HG03159 (cell line): ENCODE results near the gene CRTC3.
"Not testable (repeated sequence)": the region's sequence is repeated elsewhere in the genome, so short reads cannot be mapped to it uniquely, and the experiment has no call there.

ENCODE experiments used
- ATAC-seq: cut with Tn5 transposase; IDR thresholded peaks from one replicate; pipeline ENCODE4 v1.9.1; 2021; ENCODE audit warnings: mild to moderate bottlenecking, moderate library complexity; ENCODE audit not compliant: unreplicated experiment

CRTC3 gene

DNA sequence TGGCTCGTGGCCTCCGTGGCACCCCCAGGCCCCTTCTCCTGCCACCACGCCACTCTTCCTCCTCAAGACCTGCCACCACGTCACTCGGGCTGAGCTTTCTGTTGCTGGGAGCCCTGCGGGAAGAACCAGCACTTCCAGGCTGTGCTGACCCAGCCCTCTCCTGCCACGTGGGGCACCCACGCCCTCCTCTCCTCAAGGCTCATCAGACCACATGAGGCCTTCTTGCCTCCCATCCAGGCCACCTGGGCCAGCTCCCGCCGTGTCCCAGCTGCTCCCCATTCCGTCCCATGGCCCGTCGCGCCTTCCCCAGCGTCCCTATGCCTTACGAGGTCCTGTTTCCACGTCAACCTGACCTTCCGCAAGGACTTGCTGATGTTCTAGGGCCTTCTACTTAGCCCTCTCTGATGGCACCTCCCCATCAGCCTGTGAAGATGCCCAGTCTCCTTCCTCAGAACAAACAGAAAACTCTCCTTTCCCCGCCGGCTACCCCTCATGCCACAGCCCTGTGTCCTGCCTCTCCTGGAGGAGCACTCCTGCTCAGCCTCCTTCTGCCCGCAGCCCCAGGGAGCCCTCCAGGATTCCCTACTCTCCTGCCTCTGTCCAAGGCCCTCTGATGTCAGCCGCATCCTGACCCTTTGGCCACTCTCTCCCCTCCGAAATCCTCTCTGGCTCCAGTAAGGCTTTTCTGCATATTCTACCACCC lies 116.3 kb downstream of the CRTC3 start:
- no peak for ATAC-seq

DNA sequence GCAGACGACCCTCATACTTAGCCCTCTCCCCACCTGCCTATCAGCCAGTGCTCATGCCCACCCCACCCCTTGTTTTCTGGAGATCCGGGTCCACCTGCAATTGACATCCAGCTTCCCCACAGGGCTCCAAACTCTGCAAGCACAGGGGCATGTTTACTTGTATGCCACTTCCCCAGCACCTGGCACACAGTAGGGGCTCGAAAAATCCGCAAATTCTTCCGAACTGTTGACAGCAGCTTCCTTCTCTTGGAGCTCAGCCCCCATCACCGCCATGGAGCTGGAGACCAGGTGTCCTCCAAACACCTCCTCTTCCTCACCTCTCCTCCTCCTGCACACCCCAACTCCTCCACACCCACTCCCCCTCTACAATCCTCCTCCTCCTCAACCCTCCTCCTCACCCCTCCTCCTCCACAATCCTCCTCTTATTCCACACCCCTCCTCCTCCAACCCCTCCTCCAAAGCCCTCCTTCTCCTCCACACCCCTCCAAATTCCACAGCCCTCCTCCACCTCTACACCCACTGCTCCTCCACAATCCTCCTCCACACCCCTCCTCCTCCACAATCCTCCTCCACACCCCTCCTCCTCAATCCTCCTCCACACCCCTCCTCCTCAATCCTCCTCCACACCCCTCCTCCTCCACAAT lies 117.1 kb downstream of the CRTC3 start:
- ATAC-seq, result no peak

DNA sequence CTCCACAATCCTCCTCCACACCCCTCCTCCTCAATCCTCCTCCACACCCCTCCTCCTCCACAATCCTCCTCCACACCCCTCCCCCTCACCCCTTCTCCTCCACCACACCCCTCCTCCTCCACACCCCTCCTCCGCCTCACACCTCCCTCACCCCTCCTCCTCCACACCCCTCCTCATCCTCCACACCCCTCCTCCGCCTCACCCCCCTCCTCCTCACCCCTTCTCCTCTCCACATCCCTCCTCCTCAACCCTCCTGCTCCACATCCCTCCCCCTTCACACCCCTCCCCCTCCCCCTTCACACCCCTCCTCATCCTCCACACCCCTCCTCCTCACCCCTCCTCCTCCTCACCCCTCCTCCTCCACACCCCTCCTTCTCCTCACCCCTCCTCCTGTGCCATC lies 117.6 kb downstream of the CRTC3 start:
- ATAC-seq, result no peak

DNA sequence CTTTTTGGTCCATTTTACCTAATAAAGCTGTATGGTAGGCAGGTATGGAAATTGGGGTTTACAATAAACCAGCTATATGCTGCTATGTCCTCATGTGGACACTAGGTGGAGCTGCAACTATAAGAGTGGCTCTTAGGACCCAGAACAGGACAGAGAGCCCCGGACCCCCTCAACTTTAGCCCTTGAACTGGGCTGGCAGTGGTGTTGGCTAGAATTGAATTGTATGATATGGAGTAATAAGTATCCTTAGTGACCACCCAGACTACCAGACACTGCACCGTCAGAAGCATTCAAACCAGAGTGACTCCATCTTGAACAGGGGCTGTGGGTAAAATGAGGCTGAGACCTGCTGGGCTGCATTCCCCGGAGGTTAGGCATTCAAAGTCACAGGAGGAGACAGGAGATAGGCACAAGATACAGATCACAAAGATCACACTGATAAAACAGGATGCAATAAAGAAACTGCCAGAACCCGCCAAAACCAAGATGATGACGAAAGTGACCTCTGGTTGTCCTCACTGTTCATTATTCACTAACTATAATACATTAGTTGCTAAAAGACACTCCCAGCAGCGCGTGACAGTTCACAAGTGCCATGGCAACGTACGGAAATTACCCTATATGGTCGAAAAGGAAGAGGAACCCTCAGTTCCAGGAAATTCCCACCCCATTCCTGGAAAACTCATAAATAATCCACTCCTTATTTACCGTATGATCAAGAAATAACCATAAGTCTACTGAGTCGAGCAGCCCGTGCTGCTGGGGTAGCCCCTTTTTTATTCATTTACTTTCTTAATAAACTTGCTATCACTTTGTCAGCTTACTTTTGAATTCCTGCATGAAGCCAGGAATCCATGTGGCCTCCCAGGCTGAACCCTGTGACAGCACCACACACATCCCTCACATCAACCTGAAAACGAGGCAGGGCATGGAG lies 118.7 kb downstream of the CRTC3 start:
- ATAC-seq, result peak; percentile 53

DNA sequence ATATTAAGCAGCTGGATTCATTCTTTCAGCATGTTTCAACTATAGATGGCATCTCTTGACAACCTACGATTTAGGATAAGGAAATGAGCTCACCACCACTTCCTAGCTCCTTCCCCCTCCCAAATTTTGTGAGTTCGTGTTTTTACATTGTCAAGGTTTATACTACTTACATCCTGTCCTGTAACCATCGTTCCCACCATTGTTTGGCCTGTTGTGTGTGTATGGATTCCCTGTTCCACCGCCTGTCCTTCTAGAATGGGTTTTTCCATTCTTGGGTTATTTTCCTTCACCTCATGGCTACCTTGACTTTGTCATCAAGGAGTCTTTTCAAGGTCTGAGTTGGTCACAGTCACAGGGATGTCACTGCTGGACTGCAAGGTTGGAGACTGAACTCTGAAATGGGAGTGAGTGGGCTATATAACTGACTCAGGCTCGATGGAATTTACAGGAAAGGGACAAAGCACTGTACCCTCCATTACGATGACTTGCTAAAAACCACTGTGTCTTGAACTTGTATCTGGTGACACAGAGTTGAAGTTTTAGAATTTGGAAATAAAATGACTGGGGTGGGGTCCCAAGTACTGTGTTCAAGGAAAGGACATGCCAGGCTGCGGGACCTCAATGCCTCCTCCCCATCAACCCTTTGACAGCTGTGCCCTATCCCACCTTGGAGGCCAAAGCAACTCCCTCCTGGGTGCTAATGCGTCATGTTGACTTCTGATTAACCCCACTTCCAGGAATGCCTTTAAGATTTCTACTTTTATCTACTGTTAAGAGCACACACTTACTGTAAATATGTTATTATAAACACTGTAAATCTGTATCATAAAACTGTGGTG lies 120.6 kb downstream of the CRTC3 start:
- ATAC-seq, result no peak

DNA sequence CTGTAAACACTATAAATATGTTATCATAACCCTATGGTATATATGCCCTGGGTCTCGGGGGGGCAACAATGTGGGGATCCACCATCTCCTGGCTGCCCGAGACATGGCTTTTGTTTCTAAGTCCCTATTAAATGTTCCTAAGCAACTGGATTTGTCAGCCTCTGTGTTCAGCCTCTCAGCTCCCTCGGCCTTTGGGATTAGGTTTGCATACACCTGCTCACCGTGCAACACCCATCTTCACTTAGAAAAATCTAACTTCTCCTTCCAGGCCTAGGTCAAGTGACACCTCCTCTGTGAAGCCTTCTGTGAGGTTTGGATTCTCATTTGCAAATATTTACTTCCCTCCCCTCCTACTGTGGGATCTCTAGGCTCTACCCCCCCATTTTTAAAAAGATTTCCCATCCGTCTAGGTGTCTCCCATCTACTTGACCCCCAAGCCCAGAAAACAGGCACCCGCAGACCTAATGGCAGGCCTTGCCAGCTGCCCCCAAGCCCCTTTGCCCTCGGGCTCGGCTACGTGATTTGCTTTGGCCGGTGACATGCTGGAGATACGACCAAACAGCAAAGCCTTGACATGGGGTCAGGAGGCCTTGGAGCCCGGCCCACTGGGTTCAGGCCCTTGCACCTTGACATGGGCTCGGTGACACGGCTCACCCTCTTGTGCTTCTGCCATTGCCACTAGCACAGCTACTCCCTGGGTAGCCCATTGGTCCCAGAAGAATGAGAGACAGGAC lies 121.4 kb downstream of the CRTC3 start:
- no peak for ATAC-seq

DNA sequence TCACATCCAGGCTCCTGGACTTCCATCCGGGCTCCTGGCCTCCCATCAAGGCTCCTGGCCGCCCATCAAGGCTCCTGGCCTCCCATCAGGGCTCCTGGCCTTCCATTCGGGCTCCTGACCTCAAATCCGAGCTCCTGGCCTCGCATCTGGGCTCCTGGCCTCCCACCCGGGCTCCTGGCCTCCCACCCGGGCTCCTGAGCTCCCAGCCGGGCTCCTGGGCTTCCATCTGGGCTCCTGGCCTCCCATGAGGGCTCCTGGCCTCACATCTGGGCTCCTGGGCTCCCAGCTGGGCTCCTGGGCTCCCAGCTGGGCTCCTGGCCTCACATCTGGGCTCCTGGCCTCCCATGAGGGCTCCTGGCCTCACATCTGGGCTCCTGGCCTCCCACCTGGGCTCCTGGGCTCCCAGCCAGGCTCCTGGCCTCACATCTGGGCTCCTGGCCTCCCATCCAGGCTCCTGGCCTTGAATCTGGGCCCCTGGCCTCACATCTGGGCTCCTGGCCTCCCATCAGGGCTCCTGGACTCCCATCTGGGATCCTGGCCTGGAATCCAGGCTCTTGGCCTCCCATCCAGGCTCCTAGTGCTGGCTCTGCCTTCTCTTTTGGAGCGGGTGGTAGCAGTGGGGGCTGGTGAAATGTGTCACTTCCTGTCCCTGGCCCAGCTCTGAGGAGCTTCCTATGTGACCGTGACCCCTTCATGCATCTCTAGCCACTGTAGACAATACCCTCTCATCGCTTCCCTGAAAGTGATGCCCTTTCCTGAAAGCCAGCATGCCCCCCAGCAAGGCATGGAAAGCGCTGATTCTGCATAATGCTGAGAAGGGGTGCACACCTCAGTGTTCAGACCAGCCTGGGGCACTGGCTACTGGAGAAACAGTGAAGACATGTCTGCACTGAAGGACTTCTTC lies 124.8 kb downstream of the CRTC3 start:
- no peak for ATAC-seq

DNA sequence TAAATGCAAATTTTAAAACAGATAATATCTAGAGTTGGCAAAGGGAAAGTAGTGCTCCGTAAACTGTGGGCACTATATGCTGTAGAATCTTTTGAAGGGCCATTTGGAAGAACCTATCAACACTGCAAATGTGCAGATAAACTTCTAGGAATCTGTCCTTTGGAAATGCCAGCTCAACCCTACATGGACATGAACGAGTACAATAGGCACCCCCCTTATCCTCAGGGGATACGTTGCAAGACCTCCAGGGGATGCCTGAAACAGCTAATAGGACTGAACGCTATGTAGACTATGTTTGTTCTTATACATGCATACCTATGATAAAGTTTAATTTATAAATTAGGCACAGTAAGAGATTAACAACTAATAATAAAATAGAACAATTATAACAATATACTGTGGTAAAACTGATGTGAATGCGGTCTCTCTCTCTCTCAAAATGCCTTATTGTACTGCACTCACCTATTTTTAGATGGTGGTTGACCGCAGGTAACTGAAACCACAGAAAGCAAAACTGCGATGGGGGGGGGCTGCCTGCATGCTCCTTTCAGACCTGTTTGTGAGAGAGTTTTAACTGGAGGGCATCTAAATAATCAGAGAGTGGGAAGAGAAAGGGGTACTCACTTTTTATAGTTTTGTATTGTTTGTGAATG lies 127.9 kb downstream of the CRTC3 start:
- ATAC-seq, result peak; percentile 28

DNA sequence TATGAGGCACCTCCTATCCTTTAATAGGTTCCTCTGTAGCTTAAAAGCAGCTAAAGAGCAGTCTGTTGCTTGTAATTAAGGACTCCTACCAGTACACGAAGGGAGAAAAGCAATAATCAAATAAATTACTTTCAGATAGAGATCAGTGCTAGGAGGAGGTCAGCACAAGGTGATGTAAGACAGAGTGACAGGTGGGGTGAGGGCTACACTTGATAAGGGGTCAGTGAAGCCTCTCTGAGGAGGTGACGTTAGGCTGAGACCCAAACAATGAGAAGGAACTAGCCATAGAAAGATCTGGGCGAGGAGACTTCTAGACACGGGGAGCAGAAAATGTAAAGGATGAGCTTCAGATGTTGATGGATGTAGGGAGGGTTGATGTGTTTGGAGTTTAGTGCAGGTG lies 129.8 kb downstream of the CRTC3 start:
- no peak for ATAC-seq

DNA sequence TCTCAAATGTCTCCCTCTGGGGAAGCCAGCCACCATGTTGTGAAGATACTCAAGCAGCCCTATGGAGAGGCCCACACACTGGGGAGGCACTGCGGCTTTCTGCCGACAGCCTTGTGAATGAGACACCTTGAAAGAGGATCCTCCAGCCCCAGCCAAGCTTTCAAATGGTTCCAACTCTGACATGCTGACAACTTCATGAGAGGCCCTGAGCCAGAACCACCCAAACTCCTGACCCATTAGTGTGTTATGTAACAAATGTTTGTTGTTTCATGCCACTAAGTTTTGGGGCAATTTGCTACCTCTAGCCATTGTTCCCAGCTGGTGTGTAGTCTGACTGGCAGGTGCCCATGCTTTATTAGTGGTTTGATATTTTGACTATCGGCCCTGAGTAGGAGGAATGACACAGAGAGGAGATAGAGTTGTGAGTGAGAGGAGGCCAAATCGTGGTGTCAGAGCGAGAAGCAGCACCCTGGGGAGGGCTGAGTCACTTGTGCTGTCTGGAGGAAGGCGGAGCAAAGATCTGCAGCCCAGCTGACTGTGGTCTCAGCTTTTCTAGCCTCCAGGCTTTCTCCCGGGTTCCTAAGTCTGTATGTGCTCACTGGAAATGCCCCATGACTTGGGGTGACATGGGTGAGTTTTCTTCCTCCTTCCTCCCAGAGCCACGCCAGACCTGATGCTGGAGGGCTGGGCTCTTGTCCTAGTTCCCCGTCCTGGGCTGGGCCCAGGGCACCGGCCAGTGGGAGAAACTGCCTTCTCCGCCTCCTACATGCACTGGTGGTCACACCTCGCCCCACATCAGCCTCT lies 130.7 kb downstream of the CRTC3 start:
- peak; percentile 60 for ATAC-seq

DNA sequence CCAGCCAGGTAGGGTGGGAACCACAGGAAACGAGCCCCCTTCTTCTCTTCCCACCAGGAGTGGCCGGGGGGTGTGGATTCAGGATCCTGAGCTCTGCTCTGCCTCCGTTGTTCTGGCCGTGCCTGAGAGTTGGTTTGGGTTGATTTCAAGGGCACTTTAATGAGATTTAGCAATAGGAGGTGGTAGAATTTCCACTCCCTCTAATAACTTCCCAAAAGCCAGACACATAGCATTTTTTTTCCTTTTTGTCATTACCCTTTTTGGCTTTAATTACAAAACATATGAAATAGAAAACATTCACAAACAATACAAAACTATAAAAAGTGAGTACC lies 131.2 kb downstream of the CRTC3 start:
- not testable (repeated sequence) for ATAC-seq

DNA sequence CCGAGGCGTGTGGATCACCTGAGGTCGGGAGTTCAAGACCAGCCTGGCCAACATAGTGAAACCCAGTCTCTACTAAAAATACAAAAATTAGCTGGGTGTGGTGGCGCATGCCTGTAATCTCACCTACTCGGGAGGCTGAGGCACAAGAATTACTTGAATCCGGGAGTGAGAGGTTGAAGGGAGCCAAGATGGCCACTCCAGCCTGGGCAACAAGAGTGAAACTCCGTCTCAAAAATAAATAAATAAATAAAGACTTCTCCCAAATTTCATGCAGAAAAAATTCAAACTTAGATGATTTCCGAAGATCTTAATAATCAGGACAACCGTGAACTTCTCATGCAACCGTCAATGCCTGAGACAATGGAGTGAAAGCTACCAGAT lies 134.3 kb downstream of the CRTC3 start:
- ATAC-seq, result not testable (repeated sequence)

DNA sequence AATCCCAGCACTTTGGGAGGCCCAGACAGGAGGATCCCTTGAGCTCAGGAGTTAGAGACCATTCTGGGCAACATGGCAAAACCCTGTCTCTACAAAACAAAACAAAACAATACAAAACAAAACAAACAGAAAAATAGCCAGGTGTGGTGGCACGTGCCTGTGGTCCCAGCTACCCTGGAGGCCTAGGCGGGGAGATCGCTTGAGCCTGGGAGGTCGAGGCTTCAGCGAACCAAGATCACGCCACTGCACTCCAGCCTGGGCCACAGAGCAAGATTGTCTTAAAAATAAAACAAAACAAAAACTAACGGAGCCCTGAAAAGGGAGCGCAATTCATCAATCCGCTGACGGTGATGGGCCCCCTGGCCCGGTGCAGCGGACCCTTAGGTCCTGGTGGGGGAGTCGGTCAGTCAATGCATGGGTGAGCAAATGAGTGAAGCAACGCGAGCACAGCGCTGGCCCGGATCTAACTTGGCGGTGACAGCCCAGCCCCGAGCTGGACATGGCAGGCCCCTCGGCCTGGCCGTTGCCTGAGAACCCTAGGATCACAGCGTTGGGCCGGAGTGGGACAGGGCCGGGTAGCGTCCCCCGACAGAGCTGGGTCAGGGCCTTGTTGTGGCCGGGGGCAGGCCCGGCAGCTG lies 135.0 kb downstream of the CRTC3 start:
- peak; percentile 1 for ATAC-seq

DNA sequence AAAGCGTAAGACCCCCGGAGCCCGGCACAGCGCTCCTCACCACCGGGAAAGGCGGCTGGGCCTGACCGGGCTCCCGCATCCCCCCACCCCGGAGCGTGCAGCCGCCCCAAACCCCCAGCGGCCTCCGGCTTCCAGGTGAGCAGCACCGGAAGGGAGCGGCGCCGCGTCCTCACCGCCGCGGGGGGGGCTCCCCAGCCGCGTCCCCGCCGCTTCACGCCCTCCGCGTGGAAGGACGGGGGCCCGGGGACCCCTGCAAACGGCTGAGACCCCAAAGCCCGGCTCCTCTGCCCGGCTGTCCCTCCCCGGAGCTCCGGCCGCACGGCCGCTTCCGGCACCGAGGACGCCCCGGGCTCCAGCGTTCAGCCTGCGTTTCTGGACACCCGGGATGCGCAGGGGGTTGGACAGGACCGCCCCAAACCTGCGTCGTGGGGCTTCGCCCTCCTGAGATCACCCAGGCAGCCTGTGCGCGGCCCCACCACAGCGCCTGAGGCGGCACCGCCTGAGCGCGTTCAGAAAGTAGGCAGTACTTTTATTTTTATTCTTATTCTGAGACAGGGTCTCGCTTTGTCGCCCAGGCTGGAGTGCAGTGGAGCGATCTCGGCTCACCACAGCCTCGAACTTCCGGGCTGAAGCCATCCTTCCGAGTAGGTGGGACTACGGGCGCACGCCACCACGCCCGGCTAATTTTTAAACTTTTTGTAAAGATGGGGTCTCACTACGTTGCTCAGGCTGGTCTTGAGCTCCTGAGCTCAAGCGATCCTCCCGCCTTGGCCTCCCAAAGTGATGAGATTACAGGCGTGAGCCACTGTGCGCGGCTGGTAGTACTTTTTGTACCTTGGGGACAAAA lies 135.8 kb downstream of the CRTC3 start:
- ATAC-seq, result peak; percentile 60

DNA sequence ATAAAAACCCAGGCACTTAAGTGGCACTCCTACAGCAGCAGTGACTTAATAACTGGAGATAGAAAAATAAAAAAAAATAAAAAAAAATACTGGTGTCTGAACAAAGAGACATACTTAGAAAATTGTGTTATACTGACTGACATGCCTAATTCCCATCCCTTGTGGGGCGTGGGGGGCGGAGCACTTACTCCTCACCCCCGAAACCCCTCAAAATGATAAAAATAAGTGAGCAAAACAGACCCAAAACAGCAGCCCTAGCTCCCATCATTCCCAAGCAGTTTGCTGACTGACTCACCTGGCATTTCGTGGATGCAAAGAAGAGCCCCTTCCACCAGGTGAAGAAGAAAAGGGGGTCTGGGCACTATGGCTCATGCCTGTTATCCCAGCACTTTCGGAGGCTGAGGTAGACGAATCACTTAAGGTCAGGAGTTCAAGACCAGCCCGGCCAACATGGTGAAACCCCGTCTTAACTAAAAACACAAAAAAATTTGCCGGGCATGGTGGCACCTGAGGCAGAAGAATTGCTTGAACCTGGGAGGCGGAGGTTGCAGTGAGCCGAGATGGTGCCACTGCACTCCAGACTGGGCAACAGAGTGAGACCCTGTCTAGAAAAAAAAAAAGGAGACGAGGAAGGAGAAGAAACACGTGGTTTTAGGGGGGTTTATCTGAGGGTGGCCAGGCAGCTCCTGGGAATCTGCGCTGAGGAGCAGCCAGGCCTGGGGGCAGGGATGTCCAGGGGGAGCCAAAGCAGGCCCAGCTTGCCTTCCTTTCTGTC lies 136.6 kb downstream of the CRTC3 start:
- peak; percentile 0 for ATAC-seq
